CD14-positive monocyte (primary cell): ENCODE results near the gene HCN2. TPM values are rescaled to one million over a fixed set of nuclear protein-coding genes. Genes with fewer than 3 reads are reported as not detected.
A peak's percentile ranks its signal among the peaks of the same experiment; 100 is the strongest.

Experiments
- DNase-seq, 3 donors: peaks; one replicate each; pipeline ENCODE4 v3.0.0-alpha.2; 2011 to 2022
- H2AFZ ChIP-seq: 2 replicates; pipeline ENCODE4 v1.6.0; 2012; ENCODE audit warnings: mild to moderate bottlenecking, low read depth, low read length, inconsistent platforms; ENCODE audit not compliant: insufficient read depth, poor library complexity, severe bottlenecking
- H3K27ac ChIP-seq, 2 donors: 1 replicate in 1 of 2; 2 replicates in 1 of 2; pipeline ENCODE4 v1.5.1; 2012 to 2013; ENCODE audit warnings: low read length in 2 of 2, control low read depth in 1 of 2, inconsistent platforms in 1 of 2, low read depth in 1 of 2, mild to moderate bottlenecking in 1 of 2
- H3K27me3 ChIP-seq, 2 donors: one replicate each; pipeline versions ENCODE4 v1.6.0 to v1.6.1; 2011 to 2013; ENCODE audit warnings: low read length in 2 of 2; ENCODE audit not compliant: control insufficient read depth in 2 of 2, insufficient read depth in 2 of 2
- H3K36me3 ChIP-seq, 2 donors: replicated peaks in 1 of 2; 1 replicate in 1 of 2; 2 replicates in 1 of 2; pipeline versions ENCODE4 v1.5.1 to v1.6.1; 2012 to 2013; ENCODE audit warnings: low read length in 2 of 2, control low read depth in 1 of 2, inconsistent platforms in 1 of 2, mild to moderate bottlenecking in 1 of 2; ENCODE audit not compliant: insufficient read depth in 2 of 2, control insufficient read depth in 1 of 2
- H3K4me1 ChIP-seq, 2 donors: 1 replicate in 1 of 2; 2 replicates in 1 of 2; pipeline versions ENCODE4 v1.5.1 to v1.6.1; 2012 to 2013; ENCODE audit warnings: low read length in 2 of 2, control low read depth in 1 of 2, inconsistent platforms in 1 of 2, mild to moderate bottlenecking in 1 of 2, moderate library complexity in 1 of 2; ENCODE audit not compliant: insufficient read depth in 2 of 2, control insufficient read depth in 1 of 2
- H3K4me2 ChIP-seq: replicated peaks from 2 replicates; pipeline ENCODE3; 2012; ENCODE audit warnings: low read length, moderate library complexity, mild to moderate bottlenecking; ENCODE audit not compliant: poor library complexity, severe bottlenecking; ENCODE audit errors: extremely low read depth
- H3K4me3 ChIP-seq, 3 experiments: fragments of 200-600 bp in 1 of 3; sonication (generic) in 1 of 3; replicated peaks in 1 of 3; 1 replicate in 2 of 3; 2 replicates in 1 of 3; pipeline ENCODE4 v1.5.1; 2011 to 2013; ENCODE audit warnings: low read length in 3 of 3, mild to moderate bottlenecking in 3 of 3, control low read depth in 2 of 3, low read depth in 2 of 3, inconsistent platforms in 1 of 3, moderate library complexity in 1 of 3
- H3K79me2 ChIP-seq: 2 replicates; pipeline ENCODE4 v1.6.0; 2012; ENCODE audit warnings: mild to moderate bottlenecking, control low read depth, inconsistent platforms, low read length, moderate library complexity; ENCODE audit not compliant: insufficient read depth
- H3K9ac ChIP-seq: 2 replicates; pipeline ENCODE4 v1.6.0; 2017; ENCODE audit warnings: low read length, mild to moderate bottlenecking; ENCODE audit not compliant: insufficient read depth, poor library complexity, severe bottlenecking
- H3K9me3 ChIP-seq, 2 donors: replicated peaks in 1 of 2; 1 replicate in 1 of 2; 2 replicates in 1 of 2; pipeline versions ENCODE4 v1.5.1 to v1.6.1; 2012 to 2013; ENCODE audit warnings: low read length in 2 of 2, control low read depth in 1 of 2; ENCODE audit not compliant: control insufficient read depth in 1 of 2, insufficient read depth in 1 of 2
- H4K20me1 ChIP-seq: 2 replicates; pipeline ENCODE4 v1.6.0; 2012; ENCODE audit warnings: mild to moderate bottlenecking, low read length, control low read depth, moderate library complexity; ENCODE audit not compliant: insufficient read depth
- H3K27ac Mint-ChIP-seq, 7 donors: one replicate each; pipeline ENCODE4 v1.8.0; 2020; ENCODE audit warnings: mild to moderate bottlenecking in 7 of 7, mixed read lengths in 7 of 7, moderate library complexity in 6 of 7, inconsistent platforms in 2 of 7
- H3K27me3 Mint-ChIP-seq, 3 donors: one replicate each; pipeline ENCODE4 v1.8.0; 2021 to 2022; ENCODE audit warnings: low read depth in 3 of 3, mild to moderate bottlenecking in 3 of 3, mixed read lengths in 3 of 3, moderate library complexity in 3 of 3, inconsistent platforms in 1 of 3
- H3K36me3 Mint-ChIP-seq, 2 donors: one replicate each; pipeline ENCODE4 v1.8.0; 2020; ENCODE audit warnings: mixed read lengths in 2 of 2, inconsistent platforms in 1 of 2, mild to moderate bottlenecking in 1 of 2
- H3K4me1 Mint-ChIP-seq: one replicate; pipeline ENCODE4 v1.8.0; 2020; ENCODE audit warnings: mild to moderate bottlenecking, mixed read lengths
- H3K4me3 Mint-ChIP-seq, 2 donors: one replicate each; pipeline ENCODE4 v1.8.0; 2020; ENCODE audit warnings: mild to moderate bottlenecking in 2 of 2, mixed read lengths in 2 of 2, moderate library complexity in 1 of 2
- H3K9me3 Mint-ChIP-seq, 7 donors: one replicate each; pipeline ENCODE4 v1.8.0; 2020 to 2022; ENCODE audit warnings: mixed read lengths in 7 of 7, mild to moderate bottlenecking in 6 of 7, moderate library complexity in 6 of 7, inconsistent platforms in 2 of 7
- WGBS: methylation state at CpG from one replicate; pipeline ENCODE4 v1.1.5; 2013; ENCODE audit warnings: missing lambda C conversion rate; ENCODE audit not compliant: insufficient coverage; 5-methylcytosine and 5-hydroxymethylcytosine counted together
- intact Hi-C, 2 donors: fragments of 100-400 bp; cut with micrococcal nuclease; formaldehyde crosslinking; loops; one replicate each; pipeline versions ENCODE4 v1.15.0 to v1.15.1; 2023
- polyA plus RNA-seq, 3 donors: library from polyadenylated mRNA; depleted of rRNA in 1 of 3; unstranded in 2 of 3; stranded (reverse) in 1 of 3; fragments of 300-500 nt in 2 of 3; fragments of >200 nt in 1 of 3; fragmentation: Illumina TruSeq in 2 of 3; gene quantifications; 1 replicate in 2 of 3; 2 replicates in 1 of 3; pipeline ENCODE4 v1.2.3, GENCODE V29; 2012 to 2021
- TF ChIP-seq, protein P1 (sequence below): fragments of 200-600 bp; IDR thresholded peaks from one replicate; pipeline ENCODE4 v1.8.0; 2022; ENCODE audit warnings: antibody characterized with exemption, mild to moderate bottlenecking

Gene HCN2
- polyA plus RNA-seq, 3 donors, result 0.21 TPM; not detected in 2

DNA sequence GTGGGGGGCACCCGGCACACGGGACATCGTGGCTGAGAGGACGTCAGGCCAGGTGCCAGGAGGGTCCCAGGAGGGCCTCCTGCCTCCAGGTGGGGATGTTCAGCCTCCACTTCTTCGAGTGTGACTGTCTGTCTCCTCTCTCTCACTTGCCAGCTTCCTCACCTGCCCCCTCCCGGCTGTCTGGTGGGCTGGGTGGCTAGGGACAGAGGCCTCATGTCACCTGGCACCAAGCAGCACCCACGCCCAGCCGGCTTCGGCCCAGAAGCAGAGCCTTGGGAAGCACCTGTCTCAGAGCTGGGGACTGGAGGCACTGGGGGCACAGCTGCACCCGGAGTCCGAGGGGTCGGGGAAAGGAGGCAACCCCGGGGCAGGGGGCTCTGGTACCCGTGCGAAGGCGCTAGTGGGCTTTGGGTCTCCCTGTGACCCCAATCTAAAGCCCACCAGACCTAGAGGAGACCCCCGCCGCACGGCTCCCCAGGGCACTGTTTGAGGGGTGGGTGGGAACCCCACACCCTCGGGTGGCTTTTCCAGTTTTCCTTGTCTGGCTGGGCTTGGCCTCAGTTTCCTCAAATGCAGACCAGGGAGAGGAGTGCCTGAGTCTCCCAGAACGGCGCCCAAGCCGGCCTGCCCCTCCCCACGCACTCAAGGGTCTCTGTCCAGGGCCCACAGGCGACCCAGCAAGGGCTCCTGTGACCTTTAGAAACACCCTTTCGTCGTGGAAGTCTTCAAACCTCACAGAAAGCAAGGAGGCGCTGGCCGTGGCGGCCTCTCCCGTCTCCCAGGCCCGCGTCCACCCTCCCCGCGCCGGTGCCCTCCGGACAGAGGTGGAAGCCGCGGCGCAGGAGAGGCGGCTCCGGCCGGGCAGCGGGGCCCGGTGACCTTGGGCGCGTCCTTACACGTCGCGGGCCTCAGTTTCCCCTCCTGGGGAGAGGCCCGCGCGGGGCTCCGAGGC is 664 bp upstream of the HCN2 start:
- peaks cover 0 to 12% of the 10 kb centered on the region in 2 donors for H3K9me3 ChIP-seq
- H3K36me3 Mint-ChIP-seq, result no peaks in the 10 kb centered on the region
- H2AFZ ChIP-seq, result no peak overlapping the region
- no peaks in the 10 kb centered on the region for H3K79me2 ChIP-seq
- intact Hi-C loops, result no loop called here
- H3K27me3 Mint-ChIP-seq, result peaks cover 51 to 77% (median 67%) of the 10 kb centered on the region in 3 donors
- H3K4me3 ChIP-seq, result no peak overlapping the region
- peaks cover 0 to 18% (median 7%) of the 10 kb centered on the region in 7 donors for H3K9me3 Mint-ChIP-seq
- H3K36me3 ChIP-seq, result no peaks in the 10 kb centered on the region
- peak overlapping the region in 1 of 2 donors; percentile 76 for H3K4me3 Mint-ChIP-seq
- TF ChIP-seq, protein P1, sequence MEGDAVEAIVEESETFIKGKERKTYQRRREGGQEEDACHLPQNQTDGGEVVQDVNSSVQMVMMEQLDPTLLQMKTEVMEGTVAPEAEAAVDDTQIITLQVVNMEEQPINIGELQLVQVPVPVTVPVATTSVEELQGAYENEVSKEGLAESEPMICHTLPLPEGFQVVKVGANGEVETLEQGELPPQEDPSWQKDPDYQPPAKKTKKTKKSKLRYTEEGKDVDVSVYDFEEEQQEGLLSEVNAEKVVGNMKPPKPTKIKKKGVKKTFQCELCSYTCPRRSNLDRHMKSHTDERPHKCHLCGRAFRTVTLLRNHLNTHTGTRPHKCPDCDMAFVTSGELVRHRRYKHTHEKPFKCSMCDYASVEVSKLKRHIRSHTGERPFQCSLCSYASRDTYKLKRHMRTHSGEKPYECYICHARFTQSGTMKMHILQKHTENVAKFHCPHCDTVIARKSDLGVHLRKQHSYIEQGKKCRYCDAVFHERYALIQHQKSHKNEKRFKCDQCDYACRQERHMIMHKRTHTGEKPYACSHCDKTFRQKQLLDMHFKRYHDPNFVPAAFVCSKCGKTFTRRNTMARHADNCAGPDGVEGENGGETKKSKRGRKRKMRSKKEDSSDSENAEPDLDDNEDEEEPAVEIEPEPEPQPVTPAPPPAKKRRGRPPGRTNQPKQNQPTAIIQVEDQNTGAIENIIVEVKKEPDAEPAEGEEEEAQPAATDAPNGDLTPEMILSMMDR, result no peak
- 10% methylated on average over 43 of the region's 54 CpGs for WGBS
- H3K4me1 Mint-ChIP-seq, result peaks cover 6% of the 10 kb centered on the region
- H3K27me3 ChIP-seq, result peaks cover 13 to 57% of the 10 kb centered on the region in 2 donors
- no peaks in the 10 kb centered on the region for H3K4me1 ChIP-seq
- no peak overlapping the region for H3K4me2 ChIP-seq
- no peak overlapping the region for H3K27ac Mint-ChIP-seq
- peaks cover 8% of the 10 kb centered on the region for H4K20me1 ChIP-seq
- no peak for DNase-seq
- H3K27ac ChIP-seq, result no peak overlapping the region
- no peak overlapping the region for H3K9ac ChIP-seq

DNA sequence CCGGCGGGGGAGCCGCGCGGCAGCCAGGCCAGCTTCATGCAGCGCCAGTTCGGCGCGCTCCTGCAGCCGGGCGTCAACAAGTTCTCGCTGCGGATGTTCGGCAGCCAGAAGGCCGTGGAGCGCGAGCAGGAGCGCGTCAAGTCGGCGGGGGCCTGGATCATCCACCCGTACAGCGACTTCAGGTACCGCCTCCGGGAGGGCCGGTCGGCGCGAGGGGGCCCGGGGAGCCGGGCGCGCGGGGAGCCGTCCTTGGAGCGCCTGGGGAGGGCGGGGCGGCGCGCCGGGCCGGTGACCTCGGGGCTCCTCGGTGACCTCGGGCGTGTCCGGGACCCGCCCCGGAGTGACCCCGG is 690 bp downstream of the HCN2 start:
- Mint-ChIP-seq H3K4me1 (peaks cover 5% of the 10 kb centered on the region), H3K27ac (no peak overlapping the region), H3K36me3 (no peaks in the 10 kb centered on the region), H3K27me3 (peaks cover 54 to 83% (median 71%) of the 10 kb centered on the region in 3 donors), H3K9me3 (peaks cover 0 to 18% (median 7%) of the 10 kb centered on the region in 7 donors), H3K4me3 (peak overlapping the region in 1 of 2 donors; percentile 21)
- no peak for DNase-seq
- 2% methylated on average over 49 of the region's 50 CpGs for WGBS
- Histone ChIP-seq H3K36me3 (no peaks in the 10 kb centered on the region), H3K4me1 (no peaks in the 10 kb centered on the region), H3K9ac (no peak overlapping the region), H3K79me2 (no peaks in the 10 kb centered on the region), H2AFZ (no peak overlapping the region), H3K27ac (no peak overlapping the region), H3K4me3 (no peak overlapping the region), H3K27me3 (peaks cover 13 to 57% of the 10 kb centered on the region in 2 donors), H4K20me1 (no peaks in the 10 kb centered on the region), H3K9me3 (peaks cover 0 to 12% of the 10 kb centered on the region in 2 donors), H3K4me2 (no peak overlapping the region)
- intact Hi-C loops, result no loop called here
- TF ChIP-seq, protein P1, result no peak
